SK-N-SH (cell line): ENCODE data around the gene MAP3K6.

Source experiments
- CHD2 ChIP-seq: fragments of 150-350 bp; IDR thresholded peaks from 2 replicates; pipeline ENCODE4 v1.6.1; 2018; ENCODE audit warnings: low read length; ENCODE audit not compliant: partially characterized antibody
- POLR2AphosphoS5 ChIP-seq: IDR thresholded peaks from 2 replicates; pipeline ENCODE4 v1.6.1; 2012; ENCODE audit warnings: low read depth, low read length
- RAD21 ChIP-seq: IDR thresholded peaks from 2 replicates; pipeline ENCODE4 v1.6.1; 2012; ENCODE audit warnings: mild to moderate bottlenecking, low read length
- RCOR1 ChIP-seq: fragments of 150-350 bp; IDR thresholded peaks from 2 replicates; pipeline ENCODE4 v1.6.1; 2017; ENCODE audit warnings: antibody characterized with exemption, low read length
- RFX5 ChIP-seq: IDR thresholded peaks from 2 replicates; pipeline ENCODE4 v1.6.1; 2012; ENCODE audit warnings: mild to moderate bottlenecking, improper control_type of control experiment, low read length
- TF ChIP-seq, protein P1 (sequence below): fragments of 200-600 bp; sonication (generic); IDR thresholded peaks from 2 replicates; pipeline ENCODE4 v1.6.1; 2017; ENCODE audit warnings: antibody characterized with exemption, mild to moderate bottlenecking, moderate library complexity

- TF ChIP-seq, protein P1, sequence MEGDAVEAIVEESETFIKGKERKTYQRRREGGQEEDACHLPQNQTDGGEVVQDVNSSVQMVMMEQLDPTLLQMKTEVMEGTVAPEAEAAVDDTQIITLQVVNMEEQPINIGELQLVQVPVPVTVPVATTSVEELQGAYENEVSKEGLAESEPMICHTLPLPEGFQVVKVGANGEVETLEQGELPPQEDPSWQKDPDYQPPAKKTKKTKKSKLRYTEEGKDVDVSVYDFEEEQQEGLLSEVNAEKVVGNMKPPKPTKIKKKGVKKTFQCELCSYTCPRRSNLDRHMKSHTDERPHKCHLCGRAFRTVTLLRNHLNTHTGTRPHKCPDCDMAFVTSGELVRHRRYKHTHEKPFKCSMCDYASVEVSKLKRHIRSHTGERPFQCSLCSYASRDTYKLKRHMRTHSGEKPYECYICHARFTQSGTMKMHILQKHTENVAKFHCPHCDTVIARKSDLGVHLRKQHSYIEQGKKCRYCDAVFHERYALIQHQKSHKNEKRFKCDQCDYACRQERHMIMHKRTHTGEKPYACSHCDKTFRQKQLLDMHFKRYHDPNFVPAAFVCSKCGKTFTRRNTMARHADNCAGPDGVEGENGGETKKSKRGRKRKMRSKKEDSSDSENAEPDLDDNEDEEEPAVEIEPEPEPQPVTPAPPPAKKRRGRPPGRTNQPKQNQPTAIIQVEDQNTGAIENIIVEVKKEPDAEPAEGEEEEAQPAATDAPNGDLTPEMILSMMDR = no peak
- TF ChIP-seq POLR2AphosphoS5 (no peak), RAD21 (no peak), RFX5 (no peak), CHD2 (no peak), RCOR1 (no peak)
Measured at GRCh38 chr1:27361553-27361952, 5.2 kb downstream of the MAP3K6 start.
